GM19035 (cell line): ENCODE data around the gene USP27X.

Experiments
- ATAC-seq: cut with Tn5 transposase; IDR thresholded peaks from one replicate; pipeline ENCODE4 v1.9.1; 2021; ENCODE audit not compliant: unreplicated experiment

USP27X gene

GRCh38 chrX:49880668-49881067 lies 1.4 kb downstream of the USP27X start:
- ATAC-seq, result no peak

GRCh38 chrX:49884290-49884862 lies 5.1 kb downstream of the USP27X start:
- ATAC-seq, result peak; percentile 50

- ATAC-seq, result no peak
Observed at GRCh38 chrX:49892542-49892941, 13.3 kb downstream of the USP27X start.

GRCh38 chrX:49896951-49897350 lies 17.7 kb downstream of the USP27X start:
- ATAC-seq, result no peak

GRCh38 chrX:49901048-49901447 lies 21.8 kb downstream of the USP27X start:
- no peak for ATAC-seq

GRCh38 chrX:49910344-49910743 lies 31.1 kb downstream of the USP27X start:
- no peak for ATAC-seq

GRCh38 chrX:49912086-49912485 lies 32.8 kb downstream of the USP27X start:
- no peak for ATAC-seq

GRCh38 chrX:49912861-49913260 lies 33.6 kb downstream of the USP27X start:
- no peak for ATAC-seq

- peak; percentile 49 for ATAC-seq
Observed at GRCh38 chrX:49915361-49916222, 36.3 kb downstream of the USP27X start.

- ATAC-seq, result no peak
Observed at GRCh38 chrX:49919617-49920016, 40.3 kb downstream of the USP27X start.

GRCh38 chrX:49921109-49921508 lies 41.8 kb downstream of the USP27X start:
- ATAC-seq, result no peak

- ATAC-seq, result peak; percentile 97
Observed at GRCh38 chrX:49922291-49923241, 43.3 kb downstream of the USP27X start, which contains the start of gene CLCN5. Gene CLCN5, plus strand, starts transcription at chrX:49922596. Its CDS starts 2,703 bp downstream, at chrX:49925299.

- no peak for ATAC-seq
Observed at GRCh38 chrX:49925176-49925575, 45.9 kb downstream of the USP27X start.

- no peak for ATAC-seq
Observed at GRCh38 chrX:49930039-49930438, 50.8 kb downstream of the USP27X start.
